Left kidney (tissue), 8 donors: ENCODE data around the gene ETV5. TPM values are rescaled to one million over a fixed set of nuclear protein-coding genes. Genes with fewer than 3 reads are reported as not detected.
A peak's percentile ranks its signal among the peaks of the same experiment; 100 is the strongest.

ENCODE experiments used
- DNase-seq: peaks from one replicate; pipeline ENCODE4 v3.0.0-alpha.2; 2013
- long read RNA-seq, 8 donors: transcript quantifications; one replicate each; lab custom pipeline, GENCODE V29; 2026
- polyA plus RNA-seq: library from polyadenylated mRNA; unstranded; fragments of 120-200 nt; gene quantifications from one replicate; pipeline ENCODE4 v1.2.1, GENCODE V29; 2013; ENCODE audit not compliant: insufficient read length

Gene ETV5
- polyA plus RNA-seq: 30.4 TPM
- long read RNA-seq, donor 1, full-length matches to known transcripts: 9 of 9 reads
- long read RNA-seq, donor 1, partial matches to known transcripts: 0 of 9 reads
- long read RNA-seq, donor 1, other reads (novel, unspliced or antisense): 0 of 9 reads
- long read RNA-seq, donor 2, full-length matches to known transcripts: 8 of 8 reads
- long read RNA-seq, donor 2, partial matches to known transcripts: 0 of 8 reads
- long read RNA-seq, donor 2, other reads (novel, unspliced or antisense): 0 of 8 reads
- long read RNA-seq, donor 3, full-length matches to known transcripts: 4 of 9 reads
- long read RNA-seq, donor 3, partial matches to known transcripts: 5 of 9 reads
- long read RNA-seq, donor 3, other reads (novel, unspliced or antisense): 0 of 9 reads
- long read RNA-seq, donor 4, partial matches to known transcripts: 0 of 2 reads
- long read RNA-seq, donor 4, other reads (novel, unspliced or antisense): 0 of 2 reads
- long read RNA-seq, donor 5, full-length matches to known transcripts: 5 of 5 reads
- long read RNA-seq, donor 5, partial matches to known transcripts: 0 of 5 reads
- long read RNA-seq, donor 5, other reads (novel, unspliced or antisense): 0 of 5 reads
- long read RNA-seq, donor 6, full-length matches to known transcripts: 4 of 4 reads
- long read RNA-seq, donor 6, partial matches to known transcripts: 0 of 4 reads
- long read RNA-seq, donor 6, other reads (novel, unspliced or antisense): 0 of 4 reads
- long read RNA-seq, donor 7, full-length matches to known transcripts: 9 of 9 reads
- long read RNA-seq, donor 7, partial matches to known transcripts: 0 of 9 reads
- long read RNA-seq, donor 7, other reads (novel, unspliced or antisense): 0 of 9 reads
- long read RNA-seq, donor 8, full-length matches to known transcripts: 2 of 10 reads
- long read RNA-seq, donor 8, partial matches to known transcripts: 8 of 10 reads
- long read RNA-seq, donor 8, other reads (novel, unspliced or antisense): 0 of 10 reads

- peak; percentile 99 for DNase-seq
Measured at GRCh38 chr3:186108941-186109865, at the start of gene ETV5. Gene ETV5 (minus strand): TSS chr3:186109089. CDS start chr3:186105868, 3,221 bp downstream.

GRCh38 chr3:186154641-186155040 lies 45.8 kb upstream of the ETV5 start:
- DNase-seq: no peak

GRCh38 chr3:186152889-186153292 lies 44.0 kb upstream of the ETV5 start:
- DNase-seq: no peak

GRCh38 chr3:186152361-186152798 lies 43.5 kb upstream of the ETV5 start:
- no peak for DNase-seq

GRCh38 chr3:186151077-186151971 lies 42.4 kb upstream of the ETV5 start:
- DNase-seq: no peak

- DNase-seq: no peak
Measured at GRCh38 chr3:186150041-186150830, 41.3 kb upstream of the ETV5 start.

- DNase-seq: no peak
Measured at GRCh38 chr3:186149319-186149960, 40.6 kb upstream of the ETV5 start.

- no peak for DNase-seq
Measured at GRCh38 chr3:186144257-186144656, 35.4 kb upstream of the ETV5 start.

GRCh38 chr3:186143250-186143649 lies 34.4 kb upstream of the ETV5 start:
- DNase-seq: no peak

- DNase-seq: no peak
Measured at GRCh38 chr3:186142393-186142932, 33.6 kb upstream of the ETV5 start.

- DNase-seq: peak; percentile 50
Measured at GRCh38 chr3:186141790-186142189, 32.9 kb upstream of the ETV5 start.

- DNase-seq: no peak
Measured at GRCh38 chr3:186138272-186138981, 29.5 kb upstream of the ETV5 start.

- DNase-seq: no peak
Measured at GRCh38 chr3:186137051-186137685, 28.3 kb upstream of the ETV5 start.

- DNase-seq: no peak
Measured at GRCh38 chr3:186133980-186134379, 25.1 kb upstream of the ETV5 start.

- no peak for DNase-seq
Measured at GRCh38 chr3:186132487-186132886, 23.6 kb upstream of the ETV5 start.

- no peak for DNase-seq
Measured at GRCh38 chr3:186129206-186129605, 20.3 kb upstream of the ETV5 start.

- DNase-seq: no peak
Measured at GRCh38 chr3:186128158-186128557, 19.3 kb upstream of the ETV5 start.

GRCh38 chr3:186127463-186127862 lies 18.6 kb upstream of the ETV5 start:
- no peak for DNase-seq
